ENCODE results near the gene IHH. TPM values are rescaled to one million over a fixed set of nuclear protein-coding genes. Genes with fewer than 3 reads are reported as not detected.
A peak's percentile ranks its signal among the peaks of the same experiment; 100 is the strongest.

Gene IHH
- total RNA-seq, 1 donor from 2014 or later: not detected

GRCh38 chr2:219084791-219085190 is 24.1 kb upstream of the IHH start:
- no peaks in the 10 kb centered on the region for H3K27me3 Mint-ChIP-seq
- H3K36me3 Mint-ChIP-seq (ENCODE audit: low read depth): no peaks in the 10 kb centered on the region
- no peak overlapping the region for H3K4me3 Mint-ChIP-seq
- intact Hi-C loops (cut with micrococcal nuclease): no loop called here
- H3K27ac Mint-ChIP-seq: no peak overlapping the region
- no peak for DNase-seq
- H3K9me3 Mint-ChIP-seq: no peaks in the 10 kb centered on the region
- peaks cover 6% of the 10 kb centered on the region for H3K4me1 Mint-ChIP-seq

GRCh38 chr2:219082332-219082958 is 21.7 kb upstream of the IHH start:
- no peak overlapping the region for H3K27ac Mint-ChIP-seq
- intact Hi-C loops (cut with micrococcal nuclease): no loop called here
- H3K4me1 Mint-ChIP-seq: peaks cover 6% of the 10 kb centered on the region
- H3K36me3 Mint-ChIP-seq (ENCODE audit: low read depth): no peaks in the 10 kb centered on the region
- no peak overlapping the region for H3K4me3 Mint-ChIP-seq
- H3K9me3 Mint-ChIP-seq: no peaks in the 10 kb centered on the region
- no peak for DNase-seq
- no peaks in the 10 kb centered on the region for H3K27me3 Mint-ChIP-seq

GRCh38 chr2:219081701-219082331 is 21.1 kb upstream of the IHH start:
- intact Hi-C loops (cut with micrococcal nuclease): no loop called here
- H3K27ac Mint-ChIP-seq: no peak overlapping the region
- no peaks in the 10 kb centered on the region for H3K9me3 Mint-ChIP-seq
- no peak overlapping the region for H3K4me3 Mint-ChIP-seq
- DNase-seq: no peak
- peaks cover 6% of the 10 kb centered on the region for H3K4me1 Mint-ChIP-seq
- H3K27me3 Mint-ChIP-seq: no peaks in the 10 kb centered on the region
- no peaks in the 10 kb centered on the region for H3K36me3 Mint-ChIP-seq (ENCODE audit: low read depth)

- Mint-ChIP-seq H3K36me3 (ENCODE audit: low read depth) (no peaks in the 10 kb centered on the region), H3K9me3 (no peaks in the 10 kb centered on the region), H3K4me3 (no peak overlapping the region), H3K4me1 (peaks cover 6% of the 10 kb centered on the region), H3K27ac (no peak overlapping the region), H3K27me3 (no peaks in the 10 kb centered on the region)
- no peak for DNase-seq
- intact Hi-C loops (cut with micrococcal nuclease): no loop called here
Observed at GRCh38 chr2:219081096-219081495, 20.4 kb upstream of the IHH start.

GRCh38 chr2:219079417-219079816 is 18.7 kb upstream of the IHH start:
- Mint-ChIP-seq H3K36me3 (ENCODE audit: low read depth) (peaks cover 5% of the 10 kb centered on the region), H3K4me3 (no peak overlapping the region), H3K27ac (no peak overlapping the region), H3K27me3 (no peaks in the 10 kb centered on the region), H3K4me1 (no peaks in the 10 kb centered on the region), H3K9me3 (no peaks in the 10 kb centered on the region)
- intact Hi-C loops (cut with micrococcal nuclease): no loop called here
- DNase-seq: no peak

GRCh38 chr2:219078951-219079350 is 18.2 kb upstream of the IHH start:
- intact Hi-C loops (cut with micrococcal nuclease): no loop called here
- H3K27me3 Mint-ChIP-seq: no peaks in the 10 kb centered on the region
- H3K4me1 Mint-ChIP-seq: no peaks in the 10 kb centered on the region
- no peak overlapping the region for H3K27ac Mint-ChIP-seq
- DNase-seq: no peak
- peaks cover 5% of the 10 kb centered on the region for H3K36me3 Mint-ChIP-seq (ENCODE audit: low read depth)
- no peak overlapping the region for H3K4me3 Mint-ChIP-seq
- no peaks in the 10 kb centered on the region for H3K9me3 Mint-ChIP-seq

GRCh38 chr2:219078126-219078525 is 17.4 kb upstream of the IHH start:
- intact Hi-C loops (cut with micrococcal nuclease): no loop called here
- H3K9me3 Mint-ChIP-seq: no peaks in the 10 kb centered on the region
- H3K27me3 Mint-ChIP-seq: no peaks in the 10 kb centered on the region

GRCh38 chr2:219076253-219076652 is 15.5 kb upstream of the IHH start:
- no peak overlapping the region for H3K4me3 Mint-ChIP-seq
- no peaks in the 10 kb centered on the region for H3K9me3 Mint-ChIP-seq
- intact Hi-C loops (cut with micrococcal nuclease): no loop called here
- DNase-seq: no peak
- no peaks in the 10 kb centered on the region for H3K27me3 Mint-ChIP-seq
- H3K36me3 Mint-ChIP-seq (ENCODE audit: low read depth): peaks cover 5% of the 10 kb centered on the region
- H3K27ac Mint-ChIP-seq: no peak overlapping the region
- no peaks in the 10 kb centered on the region for H3K4me1 Mint-ChIP-seq

More at GRCh38 chr2:219078126-219078525, 17.4 kb upstream of the IHH start:
- Mint-ChIP-seq H3K27ac (no peak overlapping the region), H3K4me1 (no peaks in the 10 kb centered on the region), H3K36me3 (ENCODE audit: low read depth) (peaks cover 5% of the 10 kb centered on the region), H3K4me3 (no peak overlapping the region)
- DNase-seq: no peak

GRCh38 chr2:219073413-219074129 is 12.8 kb upstream of the IHH start:
- H3K4me1 Mint-ChIP-seq: no peaks in the 10 kb centered on the region
- H3K9me3 Mint-ChIP-seq: no peaks in the 10 kb centered on the region
- H3K27me3 Mint-ChIP-seq: no peaks in the 10 kb centered on the region
- peak; percentile 64 for DNase-seq
- peaks cover 5% of the 10 kb centered on the region for H3K36me3 Mint-ChIP-seq (ENCODE audit: low read depth)
- intact Hi-C loops (cut with micrococcal nuclease): loop anchor here (1.0 kb wide), 1 partner anchor 46 kb away; no protein-coding TSS in a partner anchor
- no peak overlapping the region for H3K27ac Mint-ChIP-seq
- H3K4me3 Mint-ChIP-seq: no peak overlapping the region

- H3K9me3 Mint-ChIP-seq: no peaks in the 10 kb centered on the region
- intact Hi-C loops (cut with micrococcal nuclease): loop anchor here (1.0 kb wide), 1 partner anchor 47 kb away; no protein-coding TSS in a partner anchor
- peaks cover 2% of the 10 kb centered on the region for H3K27me3 Mint-ChIP-seq
Observed at GRCh38 chr2:219072741-219073250, 12.1 kb upstream of the IHH start.

GRCh38 chr2:219071131-219071816 is 10.6 kb upstream of the IHH start:
- Mint-ChIP-seq H3K36me3 (ENCODE audit: low read depth) (peaks cover 5% of the 10 kb centered on the region), H3K4me3 (no peak overlapping the region), H3K4me1 (no peaks in the 10 kb centered on the region), H3K9me3 (no peaks in the 10 kb centered on the region), H3K27ac (no peak overlapping the region), H3K27me3 (peaks cover 6% of the 10 kb centered on the region)
- intact Hi-C loops (cut with micrococcal nuclease): no loop called here
- DNase-seq: no peak

More at GRCh38 chr2:219072741-219073250, 12.1 kb upstream of the IHH start:
- H3K27ac Mint-ChIP-seq: no peak overlapping the region
- no peaks in the 10 kb centered on the region for H3K4me1 Mint-ChIP-seq
- H3K4me3 Mint-ChIP-seq: no peak overlapping the region
- H3K36me3 Mint-ChIP-seq (ENCODE audit: low read depth): peaks cover 5% of the 10 kb centered on the region
- DNase-seq: no peak

GRCh38 chr2:219065484-219065883 is 4.8 kb upstream of the IHH start:
- DNase-seq: no peak
- Mint-ChIP-seq H3K27ac (no peak overlapping the region), H3K4me3 (no peak overlapping the region), H3K27me3 (peaks cover 46% of the 10 kb centered on the region), H3K9me3 (no peaks in the 10 kb centered on the region), H3K4me1 (peaks cover 3% of the 10 kb centered on the region), H3K36me3 (ENCODE audit: low read depth) (no peaks in the 10 kb centered on the region)
- intact Hi-C loops (cut with micrococcal nuclease): no loop called here

GRCh38 chr2:219062081-219062480 is 1.4 kb upstream of the IHH start:
- Mint-ChIP-seq H3K4me3 (no peak overlapping the region), H3K9me3 (no peaks in the 10 kb centered on the region), H3K4me1 (peaks cover 10% of the 10 kb centered on the region), H3K36me3 (ENCODE audit: low read depth) (no peaks in the 10 kb centered on the region), H3K27ac (no peak overlapping the region), H3K27me3 (peaks cover 69% of the 10 kb centered on the region)
- DNase-seq: no peak
- intact Hi-C loops (cut with micrococcal nuclease): no loop called here

All from activated CD4-positive, alpha-beta T cell treated with anti-CD3 and anti-CD28 coated beads, Interleukin-2, amount 10 ng/mL, durations not matched to agents 24 days and 14 days (primary cell).